ENCODE measurements around the gene DLGAP1.

DLGAP1 gene

GRCh38 chr18:3852321-3852720, 602.8 kb downstream of the DLGAP1 start:
- no peak for DNase-seq (ENCODE audit: low read depth in 1 of 2, low spot score in 1 of 2)
- TF ChIP-seq GABPA (IDR thresholded peaks at IDR 0.05; ENCODE audit: low read depth), result no peak
- TF ChIP-seq, protein P1, sequence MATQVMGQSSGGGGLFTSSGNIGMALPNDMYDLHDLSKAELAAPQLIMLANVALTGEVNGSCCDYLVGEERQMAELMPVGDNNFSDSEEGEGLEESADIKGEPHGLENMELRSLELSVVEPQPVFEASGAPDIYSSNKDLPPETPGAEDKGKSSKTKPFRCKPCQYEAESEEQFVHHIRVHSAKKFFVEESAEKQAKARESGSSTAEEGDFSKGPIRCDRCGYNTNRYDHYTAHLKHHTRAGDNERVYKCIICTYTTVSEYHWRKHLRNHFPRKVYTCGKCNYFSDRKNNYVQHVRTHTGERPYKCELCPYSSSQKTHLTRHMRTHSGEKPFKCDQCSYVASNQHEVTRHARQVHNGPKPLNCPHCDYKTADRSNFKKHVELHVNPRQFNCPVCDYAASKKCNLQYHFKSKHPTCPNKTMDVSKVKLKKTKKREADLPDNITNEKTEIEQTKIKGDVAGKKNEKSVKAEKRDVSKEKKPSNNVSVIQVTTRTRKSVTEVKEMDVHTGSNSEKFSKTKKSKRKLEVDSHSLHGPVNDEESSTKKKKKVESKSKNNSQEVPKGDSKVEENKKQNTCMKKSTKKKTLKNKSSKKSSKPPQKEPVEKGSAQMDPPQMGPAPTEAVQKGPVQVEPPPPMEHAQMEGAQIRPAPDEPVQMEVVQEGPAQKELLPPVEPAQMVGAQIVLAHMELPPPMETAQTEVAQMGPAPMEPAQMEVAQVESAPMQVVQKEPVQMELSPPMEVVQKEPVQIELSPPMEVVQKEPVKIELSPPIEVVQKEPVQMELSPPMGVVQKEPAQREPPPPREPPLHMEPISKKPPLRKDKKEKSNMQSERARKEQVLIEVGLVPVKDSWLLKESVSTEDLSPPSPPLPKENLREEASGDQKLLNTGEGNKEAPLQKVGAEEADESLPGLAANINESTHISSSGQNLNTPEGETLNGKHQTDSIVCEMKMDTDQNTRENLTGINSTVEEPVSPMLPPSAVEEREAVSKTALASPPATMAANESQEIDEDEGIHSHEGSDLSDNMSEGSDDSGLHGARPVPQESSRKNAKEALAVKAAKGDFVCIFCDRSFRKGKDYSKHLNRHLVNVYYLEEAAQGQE (IDR thresholded peaks at IDR 0.05; ENCODE audit: insufficient replicate concordance, low read depth), result no peak
- Histone ChIP-seq H3K4me3 (replicated peaks; ENCODE audit: insufficient read depth, low read length) (no peak overlapping the region), H3K27me3 (ENCODE audit: insufficient read depth, poor library complexity, severe bottlenecking) (no peaks in the 10 kb centered on the region), H3K27ac (replicated peaks) (no peak overlapping the region)

DNA sequence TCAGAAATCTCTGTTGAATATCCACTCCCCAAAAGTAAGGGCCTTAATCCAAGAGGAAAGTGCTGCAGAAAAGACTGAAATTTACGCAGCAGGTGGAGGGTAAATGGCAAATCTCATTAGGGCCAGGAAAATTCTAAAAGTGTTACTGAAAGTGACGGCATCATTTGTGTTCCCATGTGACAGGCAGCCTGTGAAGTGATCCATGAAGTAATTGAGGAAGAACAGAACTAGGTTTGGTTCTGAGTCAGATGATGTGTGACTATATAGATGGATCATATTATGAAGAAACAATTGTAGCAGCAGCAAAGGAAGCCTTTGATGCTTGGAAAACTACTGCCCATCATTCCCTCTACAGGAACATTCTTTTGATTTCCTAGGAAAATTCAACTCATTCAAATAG, 603.9 kb downstream of the DLGAP1 start:
- DNase-seq (ENCODE audit: low read depth in 1 of 2, low spot score in 1 of 2), result no peak
- Histone ChIP-seq H3K4me3 (replicated peaks; ENCODE audit: insufficient read depth, low read length) (no peak overlapping the region), H3K27ac (replicated peaks) (no peak overlapping the region), H3K27me3 (ENCODE audit: insufficient read depth, poor library complexity, severe bottlenecking) (peaks cover 3% of the 10 kb centered on the region)
- no peak for TF ChIP-seq GABPA (IDR thresholded peaks at IDR 0.05; ENCODE audit: low read depth)
- no peak for TF ChIP-seq CTCF (IDR thresholded peaks at IDR 0.05; ENCODE audit: insufficient read depth, low read length)
- no peak for TF ChIP-seq SPI1 (IDR thresholded peaks at IDR 0.05; ENCODE audit: borderline replicate concordance, low read depth)

DNA sequence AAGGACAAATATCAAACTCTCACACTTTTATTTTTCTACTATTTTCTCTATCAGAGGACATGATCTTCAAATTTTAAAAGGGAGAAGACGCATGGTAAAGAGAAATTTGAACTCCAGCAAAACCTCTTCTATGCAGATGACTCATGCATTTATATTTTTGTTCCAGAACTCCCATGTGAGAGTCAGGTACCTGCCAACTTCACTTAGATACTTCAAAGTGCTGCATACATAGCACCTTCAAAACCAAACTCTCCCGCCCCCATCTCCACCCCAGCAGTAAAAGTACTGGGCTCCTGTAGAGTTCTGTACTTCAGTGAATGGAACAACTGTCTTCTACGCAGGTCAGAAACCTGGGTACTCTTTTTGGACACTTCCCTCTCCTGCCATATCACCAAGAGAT, 606.8 kb downstream of the DLGAP1 start:
- no peak for TF ChIP-seq POLR2AphosphoS5 (IDR thresholded peaks at IDR 0.05; ENCODE audit: low read depth)
- no peak for TF ChIP-seq CTCF (IDR thresholded peaks at IDR 0.05; ENCODE audit: insufficient read depth, low read length)
- TF ChIP-seq, protein P1 (IDR thresholded peaks at IDR 0.05; ENCODE audit: insufficient replicate concordance, low read depth), result no peak
- TF ChIP-seq GABPA (IDR thresholded peaks at IDR 0.05; ENCODE audit: low read depth), result no peak
- H3K4me3 ChIP-seq (replicated peaks; ENCODE audit: insufficient read depth, low read length), result no peak overlapping the region
- peaks cover 8% of the 10 kb centered on the region for H3K27me3 ChIP-seq (ENCODE audit: insufficient read depth, poor library complexity, severe bottlenecking)
- no peak overlapping the region for H3K27ac ChIP-seq (replicated peaks)
- no peak for DNase-seq (ENCODE audit: low read depth in 1 of 2, low spot score in 1 of 2)

DNA sequence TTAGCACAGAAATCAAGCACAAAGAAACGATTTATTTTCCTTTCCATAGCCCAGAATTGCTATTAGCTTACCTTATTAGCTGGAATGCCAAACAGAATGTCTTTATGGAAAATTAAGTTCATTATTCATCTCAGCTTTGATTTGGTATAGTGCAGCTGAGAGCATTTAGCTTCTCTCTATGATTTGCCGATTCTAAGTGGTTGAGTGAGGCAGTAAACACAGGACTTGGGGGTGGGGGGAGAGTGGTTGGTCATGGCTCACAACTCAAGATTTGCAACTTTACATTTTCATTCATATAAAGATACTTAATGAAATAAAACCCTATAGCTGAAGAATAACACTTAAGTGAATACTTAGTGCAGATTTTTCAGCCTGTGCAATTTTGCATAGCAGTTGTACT, 609.9 kb downstream of the DLGAP1 start:
- DNase-seq (ENCODE audit: low read depth in 1 of 2, low spot score in 1 of 2), result no peak
- TF ChIP-seq POLR2AphosphoS5 (IDR thresholded peaks at IDR 0.05; ENCODE audit: low read depth) (no peak), CTCF (IDR thresholded peaks at IDR 0.05; ENCODE audit: insufficient read depth, low read length) (no peak), SPI1 (IDR thresholded peaks at IDR 0.05; ENCODE audit: borderline replicate concordance, low read depth) (no peak), GABPA (IDR thresholded peaks at IDR 0.05; ENCODE audit: low read depth) (no peak)
- TF ChIP-seq, protein P1 (IDR thresholded peaks at IDR 0.05; ENCODE audit: insufficient replicate concordance, low read depth), result no peak
- Histone ChIP-seq H3K27me3 (ENCODE audit: insufficient read depth, poor library complexity, severe bottlenecking) (peaks cover 8% of the 10 kb centered on the region), H3K27ac (replicated peaks) (no peak overlapping the region), H3K4me3 (replicated peaks; ENCODE audit: insufficient read depth, low read length) (no peak overlapping the region)

Data from HL-60 (cell line).